Endothelial cell of umbilical vein (primary cell): ENCODE results near the gene SYCP1. TPM values are rescaled to one million over a fixed set of nuclear protein-coding genes. Genes with fewer than 3 reads are reported as not detected.

ENCODE experiments used
- BruUV-seq: library from RNA; stranded (reverse); fragments of 400-500 nt; replicated peaks from 2 replicates; lab custom pipeline; 2021; lab: Mats Ljungman, UMichigan
- CTCF ChIA-PET: fragments of 300-600, 350-600 bp; sonication (Branson Sonifier 250); formaldehyde crosslinking; loops from one replicate; lab custom pipeline; 2021; ENCODE audit warnings: antibody characterized with exemption, inconsistent platforms; lab: Charles Lee
- POLR2A ChIA-PET: fragments of 300-600, 350-600 bp; sonication (Branson Sonifier 250); formaldehyde crosslinking; loops from one replicate; lab custom pipeline; 2021; ENCODE audit warnings: antibody characterized with exemption, inconsistent platforms; lab: Charles Lee
- DNase-seq: peaks from one replicate; pipeline ENCODE4 v3.0.0-alpha.2; 2011; ENCODE audit warnings: low read depth, low spot score
- FAIRE-seq: peaks from 2 replicates; lab custom pipeline; 2011; peaks lifted over from hg19 to GRCh38; lab: Jason Lieb, UNC
- H2AFZ ChIP-seq: 2 replicates; pipeline ENCODE4 v1.6.0; 2012; ENCODE audit warnings: low read depth, low read length, control low read depth, inconsistent platforms
- H3K27ac ChIP-seq: 2 replicates; pipeline ENCODE4 v1.5.1; 2011; ENCODE audit warnings: low read depth, mild to moderate bottlenecking, control low read depth, low read length, moderate library complexity; ENCODE audit not compliant: insufficient read depth
- H3K27me3 ChIP-seq, 2 experiments: 2 replicates each; pipeline versions ENCODE4 v1.6.0 to v1.6.1; 2011; ENCODE audit warnings: low read length in 2 of 2, mixed read lengths in 1 of 2; ENCODE audit not compliant: control insufficient read depth in 2 of 2, insufficient read depth in 2 of 2
- H3K36me3 ChIP-seq, 2 experiments: 2 replicates in 1 of 2; 3 replicates in 1 of 2; pipeline ENCODE4 v1.5.1; 2011; ENCODE audit warnings: low read length in 2 of 2, mild to moderate bottlenecking in 1 of 2, moderate library complexity in 1 of 2; ENCODE audit not compliant: control insufficient read depth in 2 of 2, insufficient read depth in 2 of 2; ENCODE audit errors: extremely low read depth in 1 of 2
- H3K4me1 ChIP-seq: 3 replicates; pipeline ENCODE4 v1.5.1; 2011; ENCODE audit warnings: mild to moderate bottlenecking, low read length; ENCODE audit not compliant: control insufficient read depth, insufficient read depth; ENCODE audit errors: extremely low read depth
- H3K4me2 ChIP-seq: 2 replicates; pipeline ENCODE4 v1.6.1; 2011; ENCODE audit warnings: low read length, control low read depth, mixed read lengths; ENCODE audit not compliant: insufficient read depth
- H3K4me3 ChIP-seq, 3 experiments: fragments of 200-600 bp in 1 of 3; sonication (generic), shearing (Covaris generic) in 1 of 3; replicated peaks in 1 of 3; 2 replicates each; pipeline ENCODE4 v1.5.1; 2011 to 2016; ENCODE audit warnings: control low read depth in 3 of 3, low read length in 3 of 3, mild to moderate bottlenecking in 2 of 3, inconsistent platforms in 1 of 3, low read depth in 1 of 3, moderate library complexity in 1 of 3; ENCODE audit not compliant: insufficient read depth in 1 of 3
- H3K79me2 ChIP-seq: 2 replicates; pipeline ENCODE4 v1.6.0; 2012; ENCODE audit warnings: low read length, inconsistent platforms; ENCODE audit not compliant: control insufficient read depth, insufficient read depth
- H3K9ac ChIP-seq: replicated peaks from 2 replicates; pipeline ENCODE3; 2011; ENCODE audit warnings: low read length, control low read depth; ENCODE audit not compliant: insufficient read depth; ENCODE audit errors: extremely low read depth
- H3K9me1 ChIP-seq: replicated peaks from 3 replicates; pipeline ENCODE4 v1.6.0; 2011; ENCODE audit warnings: mild to moderate bottlenecking, low read length; ENCODE audit not compliant: control insufficient read depth, insufficient read depth; ENCODE audit errors: extremely low read depth
- H3K9me3 ChIP-seq: replicated peaks from 2 replicates; pipeline ENCODE4 v1.5.1; 2012; ENCODE audit warnings: low read length, inconsistent platforms; ENCODE audit not compliant: control insufficient read depth, insufficient read depth
- H4K20me1 ChIP-seq: replicated peaks from 2 replicates; pipeline ENCODE3; 2011; ENCODE audit warnings: mild to moderate bottlenecking, low read length; ENCODE audit not compliant: control insufficient read depth, insufficient read depth; ENCODE audit errors: extremely low read depth
- CTCF ChIP-seq, 2 donors: IDR thresholded peaks; 1 replicate in 1 of 2; 2 replicates in 1 of 2; pipeline ENCODE4 v1.5.1; 2011; ENCODE audit warnings: low read length in 2 of 2, mild to moderate bottlenecking in 2 of 2, moderate library complexity in 2 of 2, control low read depth in 1 of 2, inconsistent platforms in 1 of 2, low read depth in 1 of 2; ENCODE audit not compliant: insufficient read depth in 1 of 2; ENCODE audit errors: extremely low read depth in 1 of 2
- EZH2 ChIP-seq: IDR thresholded peaks from 2 replicates; pipeline ENCODE4 v1.6.1; 2012; ENCODE audit warnings: borderline replicate concordance, low read depth, mild to moderate bottlenecking, moderate library complexity, low read length, inconsistent platforms; ENCODE audit not compliant: severe bottlenecking
- FOS ChIP-seq: IDR thresholded peaks from 2 replicates; pipeline ENCODE4 v1.6.1; 2011; ENCODE audit warnings: mild to moderate bottlenecking, low read length, moderate library complexity, borderline replicate concordance; ENCODE audit not compliant: insufficient read depth
- GATA2 ChIP-seq: IDR thresholded peaks from 2 replicates; pipeline ENCODE4 v1.7.0; 2011; ENCODE audit warnings: low read depth, mild to moderate bottlenecking, moderate library complexity, mixed read lengths, low read length; ENCODE audit not compliant: insufficient read length, insufficient read depth
- JUN ChIP-seq: IDR thresholded peaks from 2 replicates; pipeline ENCODE4 v1.6.1; 2011; ENCODE audit warnings: borderline replicate concordance, low read depth; ENCODE audit not compliant: insufficient read length, insufficient read depth
- MAX ChIP-seq: IDR thresholded peaks from 2 replicates; pipeline ENCODE4 v1.6.1; 2011; ENCODE audit not compliant: insufficient read depth, insufficient read length
- MYC ChIP-seq: IDR thresholded peaks from one replicate; pipeline ENCODE4 v1.6.1; 2011; ENCODE audit warnings: mild to moderate bottlenecking, low read depth, low read length
- POLR2A ChIP-seq: IDR thresholded peaks from 2 replicates; pipeline ENCODE4 v1.6.1; 2012; ENCODE audit warnings: low read depth, mild to moderate bottlenecking, control low read depth, low read length
- POLR2AphosphoS5 ChIP-seq: IDR thresholded peaks from 2 replicates; pipeline ENCODE4 v1.6.1; 2012; ENCODE audit warnings: low read depth, mild to moderate bottlenecking, control low read depth, low read length, moderate library complexity; ENCODE audit not compliant: insufficient read depth
- dilution Hi-C: fragments of 300-500 bp; cut with MboI; formaldehyde crosslinking; loops from one replicate; pipeline ENCODE4 v1.15.0; 2019; ENCODE audit warnings: low sequenced_read_pairs; ENCODE audit not compliant: extremely low pct_ligation_motif_present
- intact Hi-C: fragments of 100-400 bp; cut with micrococcal nuclease; formaldehyde crosslinking; loops from one replicate; pipeline ENCODE4 v1.10.0; 2022
- polyA plus RNA-seq, 4 experiments: library from polyadenylated mRNA; depleted of rRNA in 3 of 4; stranded (reverse) in 3 of 4; unstranded in 1 of 4; fragments of >200 nt; gene quantifications; 2 replicates each; pipeline versions ENCODE4 v1.2.1 to v1.2.3, GENCODE V29; 2011 to 2012; ENCODE audit warnings: missing spikeins in 1 of 4
- total RNA-seq: library from RNA; stranded (reverse); gene quantifications from 2 replicates; pipeline ENCODE4 v1.2.3, GENCODE V29; 2021

The SYCP1 gene
- total and polyA plus RNA-seq, 2 donors (not counting 3 experiments of a cell fraction or from before 2014, with no cell fraction given) = not detected

DNA sequence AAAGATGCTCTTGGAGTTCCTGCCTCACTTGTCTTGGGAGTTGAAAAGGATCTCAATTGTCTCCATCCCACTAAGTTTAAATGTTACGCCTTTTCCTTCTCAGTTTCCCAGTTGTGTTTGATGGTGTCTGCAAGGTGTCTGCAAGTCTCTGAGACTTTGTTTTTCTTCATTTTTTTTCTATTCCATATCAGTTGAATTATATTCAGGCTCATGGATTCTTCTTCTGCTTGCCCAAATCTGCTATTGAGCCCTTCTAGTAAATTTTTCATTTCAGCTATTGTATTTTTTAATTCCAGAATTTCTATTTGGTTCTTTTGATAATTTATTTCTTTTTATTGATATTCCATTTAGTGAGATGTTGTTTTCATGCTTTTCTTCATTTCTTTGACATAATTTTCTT lies 127.6 kb downstream of the SYCP1 start:
- Histone ChIP-seq H3K36me3 (no peaks in the 10 kb centered on the region), H3K4me3 (no peak overlapping the region), H3K9me1 (no peaks in the 10 kb centered on the region), H3K27ac (no peak overlapping the region), H3K79me2 (no peaks in the 10 kb centered on the region), H3K9ac (no peak overlapping the region), H2AFZ (no peak overlapping the region), H3K4me2 (no peak overlapping the region), H3K9me3 (no peaks in the 10 kb centered on the region), H3K27me3 (peaks cover 0 to 11% of the 10 kb centered on the region in 2 experiments), H3K4me1 (no peaks in the 10 kb centered on the region), H4K20me1 (no peaks in the 10 kb centered on the region)
- no TSS peak for BruUV-seq
- dilution Hi-C loops (no loop called here), intact Hi-C loops (no loop called here)
- ChIA-PET CTCF (interaction anchor here (1.5 to 2.5 kb wide), 2 partner anchors 13 to 131 kb away, joined by 3 to 16 read pairs; no protein-coding TSS in a partner anchor), POLR2A (no interaction called here)
- FAIRE-seq (no peak), DNase-seq (no peak)
- TF ChIP-seq JUN = no peak
- TF ChIP-seq GATA2 = no peak
- TF ChIP-seq POLR2AphosphoS5 = no peak
- TF ChIP-seq FOS = no peak
- TF ChIP-seq MAX = no peak
- no peak for TF ChIP-seq MYC
- TF ChIP-seq POLR2A = no peak
- TF ChIP-seq CTCF (IDR thresholded peaks at IDR 0.05; ENCODE audit: extremely low read depth in 1 of 2, insufficient read depth in 1 of 2, low read depth in 1 of 2, low read length in 2 of 2) = no peak
- no peak for TF ChIP-seq EZH2
